ENCODE data around the gene PPIP5K2. TPM values are rescaled to one million over a fixed set of nuclear protein-coding genes. Genes with fewer than 3 reads are reported as not detected.

Gene PPIP5K2
- total and polyA plus RNA-seq, 4 donors = 9.7 to 38.6 (median 27.4) TPM

GRCh38 chr5:103255691-103256090 is 135.6 kb downstream of the PPIP5K2 start:
- Histone ChIP-seq H3K27ac (ENCODE audit: low read depth in 1 of 2, low read length in 2 of 2) (no peak overlapping the region), H3K27me3 (ENCODE audit: control insufficient read depth in 4 of 4, insufficient read depth in 4 of 4, low read length in 3 of 4) (no peaks in the 10 kb centered on the region), H3K9ac (ENCODE audit: low read depth in 1 of 2, low read length in 2 of 2) (no peak overlapping the region), H3K9me3 (ENCODE audit: control insufficient read depth in 4 of 4, low read length in 3 of 4) (no peaks in the 10 kb centered on the region), H3K36me3 (ENCODE audit: control insufficient read depth in 4 of 4, insufficient read depth in 3 of 4, low read depth in 1 of 4, low read length in 3 of 4) (no peaks in the 10 kb centered on the region), H3K4me3 (ENCODE audit: low read depth in 1 of 3, low read length in 3 of 3) (no peak overlapping the region), H3K4me1 (ENCODE audit: control insufficient read depth in 4 of 4, insufficient read depth in 4 of 4, low read length in 3 of 4) (peaks cover 0 to 16% (median 8%) of the 10 kb centered on the region in 4 donors)
- WGBS = 86% methylated on average over 7 of the region's 7 CpGs
- TF ChIP-seq REST (IDR thresholded peaks at IDR 0.05) (no peak), HNF4A (conservative IDR thresholded peaks at IDR 0.05) (no peak), ATF3 (IDR thresholded peaks at IDR 0.05) (no peak), RAD21 (IDR thresholded peaks at IDR 0.05) (no peak), FOXA1 (IDR thresholded peaks at IDR 0.05) (no peak), MAX (IDR thresholded peaks at IDR 0.05) (no peak)
- DNase-seq (ENCODE audit: low spot score) = no peak

- H3K9me3 ChIP-seq (ENCODE audit: control insufficient read depth in 4 of 4, low read length in 3 of 4) = no peaks in the 10 kb centered on the region
- no peak overlapping the region for H3K27ac ChIP-seq (ENCODE audit: low read depth in 1 of 2, low read length in 2 of 2)
- TF ChIP-seq TAF1 (conservative IDR thresholded peaks at IDR 0.05) = no peak
- TF ChIP-seq YY1 (IDR thresholded peaks at IDR 0.05) = no peak
- TF ChIP-seq SP1 (IDR thresholded peaks at IDR 0.05) = no peak
- TF ChIP-seq HNF4A (conservative IDR thresholded peaks at IDR 0.05) = no peak
- TF ChIP-seq EGR1 (IDR thresholded peaks at IDR 0.05; ENCODE audit: low read depth in 2 of 2) = no peak
- no peak for TF ChIP-seq RXRA (IDR thresholded peaks at IDR 0.05)
- TF ChIP-seq ATF3 (IDR thresholded peaks at IDR 0.05) = no peak
- TF ChIP-seq MAX (IDR thresholded peaks at IDR 0.05) = no peak
- no peak for TF ChIP-seq ZBTB33 (IDR thresholded peaks at IDR 0.05)
- no peak for TF ChIP-seq JUND (IDR thresholded peaks at IDR 0.05)
- TF ChIP-seq FOXA1 (IDR thresholded peaks at IDR 0.05) = no peak
- TF ChIP-seq GABPA (IDR thresholded peaks at IDR 0.05 in 1 of 2, conservative IDR thresholded peaks at IDR 0.05 in 1 of 2) = no peak
- no peak for TF ChIP-seq HNF4G (IDR thresholded peaks at IDR 0.05)
- TF ChIP-seq CTCF (IDR thresholded peaks at IDR 0.05; ENCODE audit: low read depth, low read length, missing input control) = no peak
- TF ChIP-seq FOXA2 (IDR thresholded peaks at IDR 0.05) = no peak
- TF ChIP-seq REST (IDR thresholded peaks at IDR 0.05) = no peak
- no peak for TF ChIP-seq RAD21 (IDR thresholded peaks at IDR 0.05)
- no peak for TF ChIP-seq NR2F2 (IDR thresholded peaks at IDR 0.05)
- H3K9ac ChIP-seq (ENCODE audit: low read depth in 1 of 2, low read length in 2 of 2) = no peak overlapping the region
- no peak overlapping the region for H3K4me3 ChIP-seq (ENCODE audit: low read depth in 1 of 3, low read length in 3 of 3)
- peaks cover 0 to 18% (median 8%) of the 10 kb centered on the region in 4 donors for H3K4me1 ChIP-seq (ENCODE audit: control insufficient read depth in 4 of 4, insufficient read depth in 4 of 4, low read length in 3 of 4)
- H3K36me3 ChIP-seq (ENCODE audit: control insufficient read depth in 4 of 4, insufficient read depth in 3 of 4, low read depth in 1 of 4, low read length in 3 of 4) = no peaks in the 10 kb centered on the region
- 83% methylated on average over 4 of the region's 4 CpGs for WGBS
- no peak for DNase-seq (ENCODE audit: low spot score)
- H3K27me3 ChIP-seq (ENCODE audit: control insufficient read depth in 4 of 4, insufficient read depth in 4 of 4, low read length in 3 of 4) = no peaks in the 10 kb centered on the region
These were observed 136.1 kb downstream of the PPIP5K2 start for GRCh38 chr5:103256178-103256577.

Measured in liver (tissue), 9 donors.